NB4 (cell line): ENCODE data around the gene ARPC2.

Experiments
- CTCF ChIP-seq: IDR thresholded peaks from one replicate; pipeline ENCODE4 v1.5.1; 2012; ENCODE audit warnings: low read depth, low read length
- POLR2A ChIP-seq: IDR thresholded peaks from 2 replicates; pipeline ENCODE4 v1.6.1; 2011; ENCODE audit warnings: mild to moderate bottlenecking; ENCODE audit not compliant: insufficient read length; ENCODE audit errors: extremely low read depth

- TF ChIP-seq CTCF (no peak), POLR2A (no peak)
Observed at GRCh38 chr2:218255446-218255845, 38.5 kb downstream of the ARPC2 start.
